GM12873 (cell line): ENCODE results near the gene CARD11.

Experiments
- CTCF ChIP-seq: IDR thresholded peaks from 2 replicates; pipeline ENCODE4 v1.5.1; 2012; ENCODE audit warnings: low read depth, mild to moderate bottlenecking, moderate library complexity, low read length, control low read depth; ENCODE audit not compliant: insufficient read depth; ENCODE audit errors: missing control alignments

Gene CARD11

DNA sequence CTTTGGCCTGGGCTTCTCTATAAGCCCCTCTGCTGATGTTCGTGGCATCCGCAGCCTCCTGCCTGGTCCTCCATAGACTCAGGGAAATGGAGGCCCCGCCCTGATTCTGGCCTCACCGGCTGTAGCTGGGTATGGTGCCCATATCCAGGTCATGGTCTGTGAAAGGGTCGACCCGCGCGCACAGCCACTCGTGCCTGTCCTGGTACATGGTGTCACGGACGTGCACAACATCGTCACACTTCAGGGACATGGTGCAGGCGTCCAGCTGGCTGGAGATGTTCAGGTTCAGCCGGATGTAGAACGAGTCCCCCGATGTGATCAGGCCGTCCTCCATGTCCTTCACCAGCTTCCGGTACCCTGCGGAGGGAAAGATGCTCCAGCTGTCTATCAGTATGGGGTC is 124.4 kb downstream of the CARD11 start:
- TF ChIP-seq CTCF = no peak

DNA sequence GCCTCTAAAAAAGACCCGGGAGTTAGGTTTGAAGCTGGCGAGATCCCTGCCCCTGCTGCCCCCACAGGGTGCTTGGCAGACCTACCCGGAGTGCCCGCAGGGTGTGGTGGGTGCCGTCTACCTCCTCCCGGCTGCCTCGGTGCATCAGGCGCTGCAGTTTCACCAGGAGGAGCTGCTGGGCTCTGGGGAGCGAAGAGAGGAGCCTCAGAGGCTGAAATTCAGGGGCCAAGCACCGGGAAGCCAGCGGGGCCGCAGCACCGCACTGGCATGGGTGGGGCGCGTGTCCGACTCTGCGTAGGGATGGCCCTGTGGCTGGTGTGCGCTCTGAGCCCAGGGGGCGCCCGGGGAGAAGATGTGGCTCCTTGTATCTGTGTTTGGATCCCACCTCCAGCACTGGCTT is 125.3 kb downstream of the CARD11 start:
- no peak for TF ChIP-seq CTCF

- no peak for TF ChIP-seq CTCF
Measured at GRCh38 chr7:2915023-2915422, 128.6 kb downstream of the CARD11 start.

- TF ChIP-seq CTCF = no peak
Measured at GRCh38 chr7:2913760-2914387, 129.8 kb downstream of the CARD11 start.

DNA sequence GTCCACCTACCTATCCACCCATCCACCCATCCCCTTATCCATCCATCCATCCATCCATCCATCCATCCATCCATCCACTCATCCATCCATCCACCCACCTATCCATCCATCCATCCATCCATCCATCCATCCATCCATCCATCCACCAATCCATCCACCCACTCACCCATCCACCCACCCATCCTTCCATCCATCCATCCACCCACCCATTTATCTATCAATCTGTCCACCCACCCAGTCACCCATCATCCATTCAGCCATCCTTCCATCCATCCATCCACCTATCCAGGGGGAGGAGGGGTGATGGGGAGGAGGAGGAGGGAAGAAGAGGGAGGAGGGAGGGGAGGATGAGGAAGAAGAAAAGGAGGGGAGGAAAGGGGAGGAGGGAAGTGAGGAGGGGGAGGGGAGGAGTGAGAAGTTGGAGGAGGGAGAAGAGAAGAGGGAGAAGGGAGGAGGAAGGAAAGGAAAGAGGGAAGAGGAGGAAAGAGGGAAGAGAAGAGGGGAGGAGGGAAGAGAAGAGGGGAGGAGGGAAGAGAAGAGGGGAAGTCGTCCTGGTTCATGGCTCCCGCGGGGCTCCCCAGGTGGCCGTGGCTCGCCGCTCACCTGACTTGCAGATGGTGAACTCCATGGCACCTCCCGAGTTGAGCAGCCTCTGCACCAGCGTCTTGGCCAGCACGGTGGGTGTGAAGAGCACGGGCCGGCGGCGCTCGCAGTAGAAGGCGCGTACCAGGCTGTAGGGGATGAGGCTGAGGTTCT is 130.8 kb downstream of the CARD11 start:
- TF ChIP-seq CTCF = no peak

- no peak for TF ChIP-seq CTCF
Measured at GRCh38 chr7:2911466-2911865, 132.2 kb downstream of the CARD11 start.

DNA sequence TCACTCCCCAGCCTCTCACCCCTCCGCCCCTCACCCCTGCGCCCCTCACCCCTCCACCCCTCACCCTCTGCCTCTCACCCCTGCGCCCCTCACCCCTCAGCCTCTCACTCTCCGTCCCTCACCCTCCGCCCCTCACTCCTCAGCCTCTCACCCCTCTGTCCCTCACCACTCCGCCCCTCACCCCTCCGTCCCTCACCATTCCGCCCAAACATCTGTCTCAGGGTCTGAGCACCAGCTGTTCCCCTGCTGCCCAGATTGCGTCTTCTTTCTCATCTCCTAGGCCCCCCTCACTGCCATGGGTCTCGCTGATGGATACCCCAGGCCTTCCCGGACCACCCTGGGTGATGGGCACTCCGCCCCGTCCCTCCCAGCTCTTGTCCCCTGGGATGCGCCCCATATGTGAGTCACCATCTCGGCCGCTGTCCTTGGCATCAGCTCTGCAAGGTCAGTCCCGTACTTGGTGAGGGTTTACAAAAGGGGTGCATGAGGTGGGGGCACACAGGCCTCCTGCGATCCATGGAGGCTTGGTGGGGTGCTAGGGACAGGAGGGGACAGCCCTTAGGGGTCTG is 134.1 kb downstream of the CARD11 start:
- TF ChIP-seq CTCF = no peak
